OCI-LY7 (cell line): ENCODE data around the gene PPM1N.

Source experiments
- CTCF ChIP-seq: fragments of 200-600 bp; sonication (generic); conservative IDR thresholded peaks from 2 replicates; pipeline ENCODE4 v1.5.1; 2014; ENCODE audit warnings: mild to moderate bottlenecking, antibody characterized with exemption, low read length, moderate library complexity, mixed read lengths
- EZH2phosphoT487 ChIP-seq: fragments of 200-600 bp; sonication (generic); IDR thresholded peaks from 2 replicates; pipeline ENCODE4 v1.6.1; 2018; ENCODE audit warnings: low read depth, borderline replicate concordance, mild to moderate bottlenecking, mixed run types, antibody characterized with exemption, low read length, moderate library complexity, mixed read lengths

GRCh38 chr19:45451131-45451849 is 47.0 kb upstream of the PPM1N start:
- TF ChIP-seq CTCF (no peak), EZH2phosphoT487 (no peak)
